ENCODE measurements around the gene BBS7. TPM values are rescaled to one million over a fixed set of nuclear protein-coding genes. Genes with fewer than 3 reads are reported as not detected.

BBS7 gene
- total RNA-seq, 1 experiment from 2014 or later, result 28.4 TPM

DNA sequence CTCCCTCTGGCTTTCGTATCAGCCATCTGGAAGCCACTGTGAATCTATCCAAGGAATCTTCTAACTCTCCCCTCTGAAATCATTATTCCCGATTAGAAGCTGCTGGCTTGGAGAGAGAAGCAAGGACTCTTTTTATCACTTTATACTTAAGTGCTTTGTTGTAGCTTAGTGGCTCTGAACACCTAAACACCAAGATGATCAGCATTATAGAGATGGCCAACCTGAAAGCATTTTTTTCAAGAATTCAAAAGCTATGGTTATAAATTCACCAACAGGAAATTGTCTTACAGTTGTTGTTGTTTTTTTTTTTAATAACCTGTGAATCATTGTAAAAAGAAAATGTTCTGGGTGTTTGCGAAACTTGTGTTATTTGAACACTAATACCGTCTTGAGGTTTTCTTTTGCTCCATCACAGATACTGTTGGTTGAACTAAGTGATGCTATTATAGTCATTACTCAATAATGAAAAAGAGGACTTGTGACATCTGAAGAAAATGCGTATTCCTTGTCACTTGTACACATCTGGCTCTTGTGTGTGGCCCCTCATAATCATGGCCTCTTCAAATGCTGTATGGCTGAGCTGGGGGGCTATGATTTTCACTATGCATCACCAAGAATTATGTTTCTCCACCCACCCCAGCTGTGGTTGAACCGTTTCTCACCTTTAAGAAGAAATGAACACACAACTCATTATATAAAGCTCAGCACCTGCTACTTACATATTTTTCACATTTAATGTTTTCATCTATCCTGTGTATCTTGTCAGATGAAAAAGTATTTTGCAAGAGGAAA lies 93.5 kb downstream of the BBS7 start:
- H3K36me3 ChIP-seq (ENCODE audit: insufficient read depth, low read length), result no peaks in the 10 kb centered on the region
- no peaks in the 10 kb centered on the region for H3K9me3 ChIP-seq (ENCODE audit: low read length)
- H3K4me1 ChIP-seq (ENCODE audit: low read length), result no peaks in the 10 kb centered on the region
- no peak overlapping the region for H3K4me3 ChIP-seq (ENCODE audit: low read length)
- H3K4me2 ChIP-seq (ENCODE audit: low read depth, low read length, poor library complexity, severe bottlenecking), result no peak overlapping the region
- no peaks in the 10 kb centered on the region for H3K9me2 ChIP-seq (replicated peaks; ENCODE audit: insufficient read depth, low read length)
- DNase-seq, result no peak
- no peak overlapping the region for H3K27ac ChIP-seq (ENCODE audit: low read length)
- H4K20me1 ChIP-seq (ENCODE audit: insufficient read depth, low read depth, low read length), result no peaks in the 10 kb centered on the region
- H3K27me3 ChIP-seq (ENCODE audit: low read length), result no peaks in the 10 kb centered on the region
- no peak overlapping the region for H2AFZ ChIP-seq (ENCODE audit: low read length)
- H3K9ac ChIP-seq (ENCODE audit: low read length), result no peak overlapping the region
- H3K79me2 ChIP-seq (ENCODE audit: low read length), result no peaks in the 10 kb centered on the region

Other genes starting within 250 kb of the BBS7 start
- 67.2 and 89.5 TPM in 2 replicates for gene ANXA5, start 173.5 kb downstream of the BBS7 start, total RNA-seq (2014; rRNA removed; shearing (Covaris generic); ENCODE audit: low replicate concordance)
- gene SMIM43, start 105.3 kb downstream of the BBS7 start, total RNA-seq (2014; rRNA removed; shearing (Covaris generic); ENCODE audit: low replicate concordance), result not detected in 2 replicates
- 38.2 and 42.2 TPM in 2 replicates for gene EXOSC9, start 69.2 kb downstream of the BBS7 start, total RNA-seq (2014; rRNA removed; shearing (Covaris generic); ENCODE audit: low replicate concordance)
- gene CCNA2, start 46.6 kb downstream of the BBS7 start, total RNA-seq (2014; rRNA removed; shearing (Covaris generic); ENCODE audit: low replicate concordance), result 37.0 and 46.8 TPM in 2 replicates
- gene TRPC3, start 81.6 kb upstream of the BBS7 start, total RNA-seq (2014; rRNA removed; shearing (Covaris generic); ENCODE audit: low replicate concordance), result not detected in 2 replicates

Data from Karpas-422 (cell line).